Sigmoid colon (tissue), 4 donors: Measurements from ENCODE around the gene ZBTB7C.

Source experiments
- CTCF ChIP-seq, 4 experiments: fragments of 450-650 bp in 3 of 4; fragments of 200-600 bp in 1 of 4; IDR thresholded peaks; one replicate each; pipeline ENCODE4 v1.5.1; 2016 to 2019; ENCODE audit warnings: antibody characterized with exemption in 4 of 4, mild to moderate bottlenecking in 3 of 4, moderate library complexity in 2 of 4
- EP300 ChIP-seq, 4 donors: sonication (generic); formaldehyde crosslinking; IDR thresholded peaks; one replicate each; pipeline ENCODE4 v1.6.1; 2017; ENCODE audit warnings: antibody characterized with exemption in 4 of 4
- POLR2A ChIP-seq, 2 donors: fragments of 450-650 bp; IDR thresholded peaks; one replicate each; pipeline ENCODE4 v1.6.1; 2016; ENCODE audit warnings: antibody characterized with exemption in 2 of 2, mild to moderate bottlenecking in 2 of 2, moderate library complexity in 2 of 2
- POLR2AphosphoS5 ChIP-seq, 4 donors: sonication (generic); formaldehyde crosslinking; IDR thresholded peaks; one replicate each; pipeline ENCODE4 v1.6.1; 2017; ENCODE audit warnings: antibody characterized with exemption in 4 of 4

GRCh38 chr18:48398074-48398473 lies 11.1 kb downstream of the ZBTB7C start:
- TF ChIP-seq POLR2AphosphoS5 (IDR thresholded peaks at IDR 0.05) (no peak), CTCF (IDR thresholded peaks at IDR 0.05) (no peak), POLR2A (IDR thresholded peaks at IDR 0.05) (no peak), EP300 (IDR thresholded peaks at IDR 0.05) (no peak)
